Measurements from ENCODE around the gene CYP11A1. TPM values are rescaled to one million over a fixed set of nuclear protein-coding genes. Genes with fewer than 3 reads are reported as not detected.

CYP11A1 gene
- total and polyA plus RNA-seq, 10 of the 15 experiments (the other 5 are each of a cell fraction or from before 2014, with no cell fraction given) = 0.11 to 1.2 (median 0.23) TPM; not detected in 5

GRCh38 chr15:74343127-74343796 is 24.2 kb downstream of the CYP11A1 start:
- intact Hi-C loops (cut with micrococcal nuclease; ENCODE audit: unreplicated experiment) = no loop called here
- no peak for TF ChIP-seq MEF2B (IDR thresholded peaks at IDR 0.05; ENCODE audit: partially characterized antibody, poor library complexity, severe bottlenecking)
- TF ChIP-seq RUNX3 (IDR thresholded peaks at IDR 0.05; ENCODE audit: low read length) = no peak
- no peak for TF ChIP-seq NFYB (IDR thresholded peaks at IDR 0.05; ENCODE audit: insufficient read depth, low read depth, low read length)
- no peak for TF ChIP-seq NRF1 (conservative IDR thresholded peaks at IDR 0.05; ENCODE audit: low read depth, low read length)
- TF ChIP-seq HSF1 (IDR thresholded peaks at IDR 0.05; ENCODE audit: low read depth, low read length) = no peak
- no peak for TF ChIP-seq CTCF (IDR thresholded peaks at IDR 0.05 in 2 of 3, conservative IDR thresholded peaks at IDR 0.05 in 1 of 3; ENCODE audit: control insufficient read depth in 2 of 3, extremely low read depth in 1 of 3, insufficient read depth in 1 of 3, low read depth in 3 of 3, low read length in 3 of 3)
- TF ChIP-seq POU2F2 (IDR thresholded peaks at IDR 0.05; ENCODE audit: borderline replicate concordance, low read depth, low read length) = no peak
- TF ChIP-seq FOXM1 (IDR thresholded peaks at IDR 0.05; ENCODE audit: low read depth, low read length) = no peak
- TF ChIP-seq ETV6 (conservative IDR thresholded peaks at IDR 0.05 in 1 of 2, IDR thresholded peaks at IDR 0.05 in 1 of 2; ENCODE audit: borderline replicate concordance in 1 of 2, low read depth in 1 of 2) = no peak
- no peak for TF ChIP-seq EZH2 (IDR thresholded peaks at IDR 0.05; ENCODE audit: borderline replicate concordance, control insufficient read depth, low read depth, low read length)
- Histone ChIP-seq H3K4me2 (ENCODE audit: control insufficient read depth, insufficient read depth) (no peak overlapping the region), H4K20me1 (ENCODE audit: control insufficient read depth, insufficient read depth) (no peaks in the 10 kb centered on the region), H3K79me2 (ENCODE audit: control insufficient read depth, insufficient read depth, low read length) (no peaks in the 10 kb centered on the region), H3K27ac (ENCODE audit: control insufficient read depth, insufficient read depth) (no peak overlapping the region), H3K4me3 (no peak overlapping the region), H3K27me3 (replicated peaks in 1 of 2; ENCODE audit: control insufficient read depth in 2 of 2, insufficient read depth in 2 of 2, low read length in 1 of 2) (peaks cover 0 to 2% of the 10 kb centered on the region in 2 experiments; a peak in 3 of 4 replicates), H3K36me3 (ENCODE audit: control insufficient read depth in 2 of 2, insufficient read depth in 2 of 2, low read length in 1 of 2) (no peaks in the 10 kb centered on the region), H2AFZ (ENCODE audit: control insufficient read depth, low read depth, low read length) (no peak overlapping the region), H3K4me1 (ENCODE audit: control insufficient read depth, insufficient read depth, low read length) (no peaks in the 10 kb centered on the region), H3K9me3 (replicated peaks; ENCODE audit: control insufficient read depth, insufficient read depth, low read length) (no peaks in the 10 kb centered on the region), H3K9ac (ENCODE audit: control insufficient read depth, insufficient read depth, low read length) (no peak overlapping the region)
- WGBS (ENCODE audit: insufficient coverage, insufficient replicate concordance, low lambda C conversion rate, missing lambda C conversion rate) = 35% methylated on average over 14 of the region's 14 CpGs
- RAD21 ChIA-PET (ENCODE audit: unreplicated experiment) = no interaction called here
- SMC1A ChIA-PET (ENCODE audit: uncharacterized antibody, unreplicated experiment) = no interaction called here
- DNase-seq (ENCODE audit: low read depth, low spot score) (no peak), FAIRE-seq (no peak), ATAC-seq (no peak)
- BruUV-seq (replicated peaks) = no TSS peak
- in situ Hi-C loops (cut with MboI) = no loop called here
- POLR2A ChIA-PET = no interaction called here
- CTCF ChIA-PET = no interaction called here
